Upper lobe of left lung (tissue), 6 donors: ENCODE results near the gene XIST. TPM values are rescaled to one million over a fixed set of nuclear protein-coding genes. Genes with fewer than 3 reads are reported as not detected.

Experiments used
- ATAC-seq, 2 donors: fragments of 200-7000 bp; cut with Tn5 transposase; one replicate each; pipeline ENCODE4 v1.9.1; 2022; ENCODE audit warnings: mild to moderate bottlenecking in 2 of 2, moderate library complexity in 2 of 2; ENCODE audit not compliant: low FRiP score in 2 of 2
- DNase-seq, 2 donors: peaks; one replicate each; pipeline ENCODE4 v3.0.0-alpha.2; 2019 to 2020
- H3K27ac ChIP-seq, 4 donors: fragments of 200-600 bp; sonication (generic); one replicate each; pipeline ENCODE4 v1.5.1; 2016 to 2019
- H3K27me3 ChIP-seq, 4 donors: fragments of 200-600 bp; sonication (generic); one replicate each; pipeline ENCODE4 v1.5.1; 2017 to 2019
- H3K36me3 ChIP-seq, 4 donors: fragments of 200-600 bp; sonication (generic); one replicate each; pipeline ENCODE4 v1.5.1; 2016 to 2019
- H3K4me1 ChIP-seq, 4 donors: fragments of 200-600 bp; sonication (generic); one replicate each; pipeline ENCODE4 v1.5.1; 2018 to 2019
- H3K4me3 ChIP-seq, 4 donors: fragments of 200-600 bp; sonication (generic); one replicate each; pipeline ENCODE4 v1.5.1; 2017 to 2019; ENCODE audit warnings: mild to moderate bottlenecking in 2 of 4, moderate library complexity in 1 of 4
- H3K9me3 ChIP-seq, 4 donors: fragments of 200-600 bp; sonication (generic); one replicate each; pipeline ENCODE4 v1.5.1; 2018 to 2019
- EP300 ChIP-seq, 4 donors: sonication (generic); formaldehyde crosslinking; IDR thresholded peaks; one replicate each; pipeline ENCODE4 v1.5.1; 2017; ENCODE audit warnings: antibody characterized with exemption in 4 of 4, control low read depth in 2 of 4
- POLR2A ChIP-seq, 4 donors: fragments of 450-650 bp; IDR thresholded peaks; one replicate each; pipeline ENCODE4 v1.5.1; 2016 to 2017; ENCODE audit warnings: antibody characterized with exemption in 4 of 4, mild to moderate bottlenecking in 2 of 4
- POLR2AphosphoS5 ChIP-seq, 2 donors: sonication (generic); formaldehyde crosslinking; IDR thresholded peaks; one replicate each; pipeline ENCODE4 v1.5.1; 2017; ENCODE audit warnings: antibody characterized with exemption in 2 of 2
- WGBS, 2 donors: methylation state at CpG; one replicate each; pipeline ENCODE4 v1.1.5; 2017 to 2018; 5-methylcytosine and 5-hydroxymethylcytosine counted together
- total RNA-seq, 6 donors: library from RNA; depleted of rRNA in 4 of 6; stranded (reverse); fragments of >200 nt in 4 of 6; gene quantifications; one replicate each; pipeline versions ENCODE4 v1.1.0 to v1.2.1, GENCODE V29; 2016 to 2021
- TF ChIP-seq, protein P1 (sequence below), 6 experiments: fragments of 450-650 bp in 4 of 6; fragments of 200-600 bp in 2 of 6; sonication (generic) in 2 of 6; IDR thresholded peaks; one replicate each; pipeline ENCODE4 v1.5.1; 2016 to 2019; ENCODE audit warnings: antibody characterized with exemption in 6 of 6
- donor health status: DM: no; HTN: no; CAD: no; lungs with moderate emphysema.
- donor health status: DM: no; HTN: yes; CAD: no; lungs with severe emphysema.

XIST gene
- total RNA-seq, 6 donors from 2014 or later, result under 0.01 to 402 (median 93.3) TPM

DNA sequence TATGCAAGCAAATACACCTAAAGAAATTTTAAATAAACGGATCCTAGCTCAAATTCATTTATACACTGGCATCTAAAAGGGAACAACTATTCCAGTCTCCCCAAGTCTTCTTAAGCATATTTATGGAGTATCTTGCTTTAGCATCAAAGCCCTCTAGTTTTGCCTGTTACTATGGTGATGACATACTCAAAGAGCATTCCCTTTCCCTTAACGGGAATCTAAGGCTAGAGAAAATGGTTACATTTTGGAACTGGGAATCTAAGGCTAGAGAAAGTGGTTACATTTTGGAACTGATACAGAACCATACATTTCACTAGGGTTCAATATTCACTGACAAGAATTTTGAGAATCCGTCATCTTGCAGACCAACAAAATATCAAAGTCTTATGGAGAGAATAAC, 18.3 kb downstream of the XIST start:
- Histone ChIP-seq H3K9me3 (no peaks in the 10 kb centered on the region), H3K27me3 (no peaks in the 10 kb centered on the region), H3K4me3 (no peak overlapping the region), H3K27ac (no peak overlapping the region), H3K4me1 (peaks cover 0 to 7% (median 2%) of the 10 kb centered on the region in 4 donors), H3K36me3 (peaks cover 0 to 27% (median 6%) of the 10 kb centered on the region in 4 donors)
- ATAC-seq, result no peak
- no peak for DNase-seq
- 84 to 86% methylated on average over 3 of the region's 3 CpGs for WGBS, 2 donors
- TF ChIP-seq POLR2A (IDR thresholded peaks at IDR 0.05) (no peak), POLR2AphosphoS5 (IDR thresholded peaks at IDR 0.05) (no peak), EP300 (IDR thresholded peaks at IDR 0.05) (no peak)
- TF ChIP-seq, protein P1, sequence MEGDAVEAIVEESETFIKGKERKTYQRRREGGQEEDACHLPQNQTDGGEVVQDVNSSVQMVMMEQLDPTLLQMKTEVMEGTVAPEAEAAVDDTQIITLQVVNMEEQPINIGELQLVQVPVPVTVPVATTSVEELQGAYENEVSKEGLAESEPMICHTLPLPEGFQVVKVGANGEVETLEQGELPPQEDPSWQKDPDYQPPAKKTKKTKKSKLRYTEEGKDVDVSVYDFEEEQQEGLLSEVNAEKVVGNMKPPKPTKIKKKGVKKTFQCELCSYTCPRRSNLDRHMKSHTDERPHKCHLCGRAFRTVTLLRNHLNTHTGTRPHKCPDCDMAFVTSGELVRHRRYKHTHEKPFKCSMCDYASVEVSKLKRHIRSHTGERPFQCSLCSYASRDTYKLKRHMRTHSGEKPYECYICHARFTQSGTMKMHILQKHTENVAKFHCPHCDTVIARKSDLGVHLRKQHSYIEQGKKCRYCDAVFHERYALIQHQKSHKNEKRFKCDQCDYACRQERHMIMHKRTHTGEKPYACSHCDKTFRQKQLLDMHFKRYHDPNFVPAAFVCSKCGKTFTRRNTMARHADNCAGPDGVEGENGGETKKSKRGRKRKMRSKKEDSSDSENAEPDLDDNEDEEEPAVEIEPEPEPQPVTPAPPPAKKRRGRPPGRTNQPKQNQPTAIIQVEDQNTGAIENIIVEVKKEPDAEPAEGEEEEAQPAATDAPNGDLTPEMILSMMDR (IDR thresholded peaks at IDR 0.05), result no peak

DNA sequence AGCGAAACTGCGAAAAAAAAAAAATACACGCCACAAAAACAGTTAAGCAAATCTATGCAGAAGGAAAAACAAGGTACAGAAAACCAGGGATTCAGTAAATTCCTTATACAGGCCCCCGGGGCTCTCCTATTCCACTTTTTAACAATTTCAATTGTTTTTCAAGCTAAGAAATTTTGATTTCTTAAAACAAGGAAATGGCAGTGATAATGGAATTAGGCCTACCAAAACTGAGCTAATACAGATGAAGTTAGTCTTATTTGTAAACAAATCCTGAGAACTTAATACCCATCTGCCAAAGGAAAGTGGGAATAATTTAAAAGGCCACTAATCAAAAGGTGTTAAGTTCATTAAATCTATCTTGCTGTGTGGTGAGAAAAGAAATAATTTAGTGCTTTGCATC, 20.2 kb downstream of the XIST start:
- TF ChIP-seq EP300 (IDR thresholded peaks at IDR 0.05), result no peak
- DNase-seq, result no peak
- Histone ChIP-seq H3K27me3 (no peaks in the 10 kb centered on the region), H3K4me3 (no peak overlapping the region), H3K36me3 (peaks cover 0 to 46% (median 7%) of the 10 kb centered on the region in 4 donors), H3K4me1 (peaks cover 0 to 7% (median 0%) of the 10 kb centered on the region in 4 donors), H3K9me3 (no peaks in the 10 kb centered on the region), H3K27ac (no peak overlapping the region)
- WGBS, 2 donors, result 73 to 80% methylated on average over 4 of the region's 4 CpGs
- ATAC-seq, result no peak

DNA sequence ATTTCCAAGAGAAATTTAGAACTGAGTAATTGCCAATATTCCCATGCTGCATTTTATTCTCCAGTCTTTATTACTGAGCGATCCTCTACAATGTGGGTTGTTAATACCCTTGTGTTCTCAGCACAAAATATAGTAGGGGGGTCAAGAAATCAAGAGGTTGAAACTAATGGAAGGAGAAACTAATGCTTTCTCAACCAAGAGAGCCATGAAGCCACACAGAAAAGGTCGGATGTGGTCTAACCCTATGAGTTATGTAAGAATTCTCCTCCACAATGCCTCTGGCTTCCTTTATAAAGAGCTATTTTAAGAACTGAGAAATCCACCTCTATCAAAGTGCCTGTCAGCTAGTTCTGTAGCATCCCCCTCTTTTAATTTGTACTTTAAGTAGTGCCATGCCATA, 21.0 kb downstream of the XIST start:
- TF ChIP-seq POLR2A (IDR thresholded peaks at IDR 0.05) (no peak), EP300 (IDR thresholded peaks at IDR 0.05) (no peak), POLR2AphosphoS5 (IDR thresholded peaks at IDR 0.05) (no peak)
- TF ChIP-seq, protein P1 (IDR thresholded peaks at IDR 0.05), result no peak
- no peak for DNase-seq
- H3K36me3 ChIP-seq, result peaks cover 0 to 55% (median 9%) of the 10 kb centered on the region in 4 donors
- no peak overlapping the region for H3K4me3 ChIP-seq
- ATAC-seq, result no peak
- no peaks in the 10 kb centered on the region for H3K27me3 ChIP-seq
- H3K27ac ChIP-seq, result no peak overlapping the region
- H3K9me3 ChIP-seq, result no peaks in the 10 kb centered on the region
- peaks cover 0 to 7% (median 0%) of the 10 kb centered on the region in 4 donors for H3K4me1 ChIP-seq
- 63 to 76% methylated on average over 2 of the region's 2 CpGs for WGBS, 2 donors

DNA sequence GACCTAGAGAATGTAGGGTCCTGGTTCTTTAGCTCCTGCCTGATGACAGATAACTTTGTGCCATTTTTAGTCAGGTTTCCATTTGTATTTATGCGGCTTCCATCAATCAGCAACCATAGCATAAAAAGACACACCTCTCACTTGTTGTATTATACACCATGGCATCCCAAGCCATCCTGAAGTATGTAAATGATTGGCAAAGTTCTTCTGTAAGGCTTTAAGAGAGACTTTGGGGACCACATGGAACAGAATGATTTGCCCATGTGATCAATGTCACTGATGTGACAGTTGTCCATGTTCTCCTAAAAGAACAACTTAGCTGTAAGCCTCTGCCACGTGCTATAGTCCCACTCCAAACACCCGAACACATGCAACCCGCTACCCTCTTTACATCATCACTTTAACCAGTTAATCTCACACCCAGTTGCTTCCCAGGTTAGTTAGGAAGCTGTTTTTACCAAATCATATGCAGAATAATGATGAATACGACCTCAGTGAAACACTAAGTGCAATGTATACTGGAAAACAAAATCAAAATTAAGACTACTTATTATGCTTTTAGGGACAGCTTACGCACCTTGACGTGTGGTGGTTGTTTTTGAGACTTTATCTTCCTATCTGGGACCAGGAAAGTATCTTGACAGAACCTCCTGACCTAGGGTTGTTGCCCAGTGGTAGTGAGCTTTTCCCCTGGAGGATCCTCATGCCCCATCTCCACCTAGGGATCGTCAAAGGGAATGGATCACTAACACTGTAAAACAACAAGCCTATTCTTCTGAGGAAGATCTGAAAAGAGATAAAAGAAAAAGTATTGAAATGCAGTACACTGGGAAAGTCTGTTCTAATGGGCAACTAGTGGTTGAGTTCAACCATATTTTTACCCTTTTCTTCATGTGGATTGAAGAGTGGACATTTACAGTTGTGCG, 21.8 kb downstream of the XIST start:
- DNase-seq, result no peak
- H3K27me3 ChIP-seq, result no peaks in the 10 kb centered on the region
- no peak overlapping the region for H3K27ac ChIP-seq
- no peak for ATAC-seq
- no peak overlapping the region for H3K4me3 ChIP-seq
- peaks cover 0 to 62% (median 10%) of the 10 kb centered on the region in 4 donors for H3K36me3 ChIP-seq
- no peaks in the 10 kb centered on the region for H3K9me3 ChIP-seq
- peaks cover 0 to 7% (median 0%) of the 10 kb centered on the region in 4 donors for H3K4me1 ChIP-seq
- WGBS, 2 donors, result 86 to 89% methylated on average over 8 to 9 of the region's 9 CpGs
- TF ChIP-seq POLR2AphosphoS5 (IDR thresholded peaks at IDR 0.05), result no peak

DNA sequence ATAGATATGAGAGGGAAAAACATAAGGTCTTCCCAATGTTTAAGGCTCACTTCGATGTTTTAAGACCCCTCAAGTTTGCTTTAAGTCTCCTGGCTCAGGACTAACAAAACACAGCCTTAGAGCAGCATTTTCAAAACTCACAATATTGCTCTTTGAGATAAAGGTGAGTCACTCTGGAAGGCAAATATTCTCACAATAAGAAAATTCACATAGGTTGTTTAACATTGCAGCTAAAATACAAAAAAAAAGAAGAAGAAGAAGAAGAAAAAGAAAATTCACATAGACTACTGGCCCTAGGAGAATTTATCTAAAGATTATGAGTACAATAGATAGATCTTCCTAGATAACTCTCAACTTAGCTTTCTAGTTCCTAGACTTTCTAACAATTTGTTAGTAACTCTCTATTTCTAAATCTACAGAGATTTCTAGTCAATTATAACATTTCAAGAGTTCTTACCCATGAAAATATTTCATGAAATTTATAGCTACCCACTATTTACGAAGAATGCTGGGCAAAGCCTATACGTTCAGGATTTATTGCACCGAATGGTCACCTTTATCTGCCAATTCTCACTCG, 22.5 kb downstream of the XIST start:
- WGBS, 2 donors, result 84 to 94% methylated on average over 5 of the region's 5 CpGs
- peaks cover 0 to 7% (median 0%) of the 10 kb centered on the region in 4 donors for H3K4me1 ChIP-seq
- no peaks in the 10 kb centered on the region for H3K9me3 ChIP-seq
- DNase-seq (no peak), ATAC-seq (no peak)
- H3K27me3 ChIP-seq, result no peaks in the 10 kb centered on the region
- H3K36me3 ChIP-seq, result peaks cover 0 to 70% (median 11%) of the 10 kb centered on the region in 4 donors
- H3K27ac ChIP-seq, result no peak overlapping the region
- TF ChIP-seq, protein P1 (IDR thresholded peaks at IDR 0.05), result no peak
- no peak for TF ChIP-seq POLR2A (IDR thresholded peaks at IDR 0.05)
- no peak for TF ChIP-seq POLR2AphosphoS5 (IDR thresholded peaks at IDR 0.05)
- no peak for TF ChIP-seq EP300 (IDR thresholded peaks at IDR 0.05)
- H3K4me3 ChIP-seq, result no peak overlapping the region
